BLaER1 treated with 17β-estradiol and CSF1 and Interleukin-3, amounts not matched to agents 10 nM and 100 nM (cell line): ENCODE measurements around the gene AGPAT1.
A peak's percentile ranks its signal among the peaks of the same experiment; 100 is the strongest.

Source experiments
- H3K27ac ChIP-seq, 11 experiments: shearing (Covaris generic); formaldehyde crosslinking; 2 replicates each; pipeline ENCODE4 v1.8.1; 2022
- H3K27me3 ChIP-seq, 11 experiments: shearing (Covaris generic); formaldehyde crosslinking; 2 replicates each; pipeline ENCODE4 v1.8.1; 2022
- H3K36me3 ChIP-seq, 11 experiments: shearing (Covaris generic); formaldehyde crosslinking; 2 replicates each; pipeline ENCODE4 v1.8.1; 2022
- H3K4me1 ChIP-seq, 10 experiments: shearing (Covaris generic); formaldehyde crosslinking; 2 replicates each; pipeline ENCODE4 v1.8.1; 2022
- H3K4me2 ChIP-seq, 11 experiments: shearing (Covaris generic); formaldehyde crosslinking; 2 replicates each; pipeline ENCODE4 v1.8.1; 2022
- H3K4me3 ChIP-seq, 10 experiments: shearing (Covaris generic); formaldehyde crosslinking; 2 replicates each; pipeline ENCODE4 v1.8.1; 2022
- H3K9ac ChIP-seq, 11 experiments: shearing (Covaris generic); formaldehyde crosslinking; 2 replicates each; pipeline ENCODE4 v1.8.1; 2022
- H3K9me3 ChIP-seq, 11 experiments: shearing (Covaris generic); formaldehyde crosslinking; replicated peaks in 1 of 11; 2 replicates each; pipeline ENCODE4 v1.8.1; 2022
- H4K20me1 ChIP-seq, 11 experiments: shearing (Covaris generic); formaldehyde crosslinking; 2 replicates each; pipeline ENCODE4 v1.8.1; 2022
- Cebpa-rat ChIP-seq, 11 experiments: shearing (Covaris generic); IDR thresholded peaks; 2 replicates each; pipeline ENCODE4 v1.8.1; 2022

The AGPAT1 gene

DNA sequence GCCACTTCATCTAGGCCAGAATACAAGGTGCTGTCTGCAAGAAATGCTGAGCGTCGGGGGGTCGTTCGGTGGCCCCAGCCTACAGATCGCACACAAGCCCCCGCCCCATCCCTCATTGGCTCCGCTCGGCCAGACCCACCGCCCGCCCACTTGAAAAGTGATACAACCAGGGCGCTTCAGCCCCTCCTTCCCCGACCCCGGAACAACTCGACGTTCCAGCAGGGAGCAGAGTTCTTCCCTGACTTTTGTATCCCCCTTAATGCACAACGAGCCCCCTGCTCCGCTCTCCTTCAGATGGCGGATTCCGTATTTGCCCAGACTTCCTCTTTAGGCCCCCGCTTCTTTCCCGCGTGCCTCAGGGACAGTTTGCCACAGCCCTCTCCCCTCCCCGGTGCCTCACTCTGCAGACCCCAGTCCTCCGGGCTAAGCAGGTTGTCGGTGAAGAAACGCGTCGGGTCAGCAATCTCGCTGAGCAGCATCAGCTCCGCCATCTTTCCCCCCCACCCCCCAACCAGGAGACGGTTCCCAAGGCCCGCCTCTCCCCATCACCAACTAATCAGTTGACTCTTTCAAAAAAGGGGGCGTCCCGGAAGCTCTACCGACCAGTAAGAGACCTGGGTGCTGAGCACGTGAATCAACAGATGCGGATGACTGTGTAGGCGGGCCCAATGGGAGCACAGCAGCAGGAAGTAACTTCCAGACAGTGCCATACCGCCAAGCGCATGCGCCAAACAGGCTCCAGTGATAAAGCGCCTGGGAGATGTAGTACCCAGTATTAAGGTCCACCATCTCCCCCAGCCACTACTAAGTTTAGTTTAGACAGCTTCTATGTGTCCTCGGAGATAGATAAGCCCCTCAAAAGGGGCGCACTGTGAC is 47.9 kb downstream of the AGPAT1 start, which contains the start of gene ATF6B:
TSS of gene ATF6B (minus strand) at position 530 of the 876 bp plus-strand sequence. CDS start at position 491, 39 bp downstream.
- H3K36me3 ChIP-seq: peaks cover 34 to 41% (median 39%) of the 10 kb centered on the region in 11 experiments
- H3K4me3 ChIP-seq: peak within 1 kb of the TSS; percentile 80 to 99 (median 96)
- TF ChIP-seq Cebpa-rat (IDR thresholded peaks at IDR 0.05): no peak
- peak within 1 kb of the TSS; percentile 82 to 93 (median 91) for H3K27ac ChIP-seq
- H3K9ac ChIP-seq: peak within 1 kb of the TSS; percentile 89 to 96 (median 92)
- peaks cover 0 to 15% (median 5%) of the 10 kb centered on the region in 11 experiments; a peak in 10 of 22 replicates for H4K20me1 ChIP-seq
- peaks cover 34 to 49% (median 39%) of the 10 kb centered on the region in 10 experiments for H3K4me1 ChIP-seq
- H3K4me2 ChIP-seq: peak within 1 kb of the TSS; percentile 91 to 99 (median 97)
- no peaks in the 10 kb centered on the region for H3K9me3 ChIP-seq
- no peaks in the 10 kb centered on the region for H3K27me3 ChIP-seq

DNA sequence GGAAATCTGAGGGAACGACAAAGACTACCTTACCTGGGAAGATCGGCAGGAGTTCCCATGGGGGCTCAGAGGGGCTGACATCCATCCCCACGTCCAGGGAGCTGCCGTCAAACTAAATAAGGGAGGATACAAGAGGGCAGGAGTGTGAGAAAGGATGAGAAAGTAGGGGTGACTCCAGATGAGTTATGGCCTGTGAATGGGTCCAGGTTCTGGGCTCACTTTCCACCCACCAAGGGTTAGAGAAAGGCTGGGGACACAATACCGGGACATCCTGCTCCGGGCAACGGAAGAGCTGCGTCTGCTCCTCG is 48.5 kb downstream of the AGPAT1 start:
- TF ChIP-seq Cebpa-rat (IDR thresholded peaks at IDR 0.05): no peak
- H3K9ac ChIP-seq: peak overlapping the region; percentile 89 to 96 (median 92)
- peak overlapping the region; percentile 91 to 99 (median 97) for H3K4me2 ChIP-seq
- H3K27me3 ChIP-seq: no peaks in the 10 kb centered on the region
- H3K9me3 ChIP-seq: no peaks in the 10 kb centered on the region
- H4K20me1 ChIP-seq: peaks cover 0 to 20% (median 9%) of the 10 kb centered on the region in 11 experiments; a peak in 10 of 22 replicates
- peaks cover 40 to 47% (median 45%) of the 10 kb centered on the region in 11 experiments for H3K36me3 ChIP-seq
- H3K4me3 ChIP-seq: peak overlapping the region; percentile 80 to 99 (median 96)
- peaks cover 34 to 51% (median 39%) of the 10 kb centered on the region in 10 experiments for H3K4me1 ChIP-seq
- peak overlapping the region; percentile 82 to 93 (median 91) for H3K27ac ChIP-seq

DNA sequence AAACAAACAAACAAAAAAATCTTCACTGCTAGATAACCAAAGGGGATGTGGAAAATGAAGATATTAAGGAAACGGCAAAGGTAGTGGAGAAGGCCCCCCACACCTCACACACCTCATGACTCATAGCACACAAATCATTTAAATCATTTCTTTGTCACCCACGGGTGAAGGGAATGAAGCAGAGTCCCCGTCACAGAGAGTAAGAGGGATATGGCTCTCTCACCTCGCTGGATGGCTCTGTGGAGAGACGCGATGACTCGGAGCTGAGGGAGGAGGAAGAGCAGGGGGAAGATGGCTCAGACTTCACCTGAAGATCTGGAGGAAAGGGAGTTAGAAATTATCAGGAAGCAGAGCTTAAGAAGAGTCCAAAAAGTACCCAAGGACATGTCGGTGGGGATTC is 49.0 kb downstream of the AGPAT1 start:
- Histone ChIP-seq H3K4me3 (peak overlapping the region; percentile 80 to 99 (median 96)), H4K20me1 (peaks cover 0 to 24% (median 9%) of the 10 kb centered on the region in 11 experiments; a peak in 10 of 22 replicates), H3K9me3 (no peaks in the 10 kb centered on the region), H3K27me3 (no peaks in the 10 kb centered on the region), H3K4me1 (peaks cover 34 to 51% (median 39%) of the 10 kb centered on the region in 10 experiments), H3K27ac (peak overlapping the region in 10 of 11 experiments; percentile 83 to 93 (median 92); a peak in 14 of 22 replicates), H3K36me3 (peaks cover 45 to 52% (median 49%) of the 10 kb centered on the region in 11 experiments), H3K9ac (peak overlapping the region; percentile 89 to 96 (median 92)), H3K4me2 (peak overlapping the region; percentile 91 to 99 (median 97))
- no peak for TF ChIP-seq Cebpa-rat (IDR thresholded peaks at IDR 0.05)

DNA sequence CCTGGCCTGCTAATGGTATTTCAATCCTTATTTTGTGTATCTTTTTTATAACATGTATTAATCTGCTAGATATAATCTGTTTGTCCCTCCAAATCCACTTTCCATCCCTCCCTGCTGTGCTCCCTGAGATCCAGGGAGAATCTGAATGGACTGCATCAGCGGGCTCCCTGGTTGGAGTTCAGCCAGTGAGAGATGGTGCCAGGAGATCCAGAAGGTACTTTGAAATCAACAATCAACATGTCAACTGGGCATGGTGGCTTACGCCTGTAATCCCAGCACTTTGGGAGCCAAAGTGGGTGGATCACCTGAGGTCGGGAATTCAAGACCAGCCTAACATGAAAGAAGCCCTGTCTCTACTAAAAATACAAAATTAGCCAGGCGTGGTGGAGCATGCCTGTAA is 52.2 kb downstream of the AGPAT1 start:
- H3K4me2 ChIP-seq: no peak overlapping the region
- H3K4me3 ChIP-seq: no peak overlapping the region
- H3K27ac ChIP-seq: no peak overlapping the region
- no peaks in the 10 kb centered on the region for H3K27me3 ChIP-seq
- H3K9me3 ChIP-seq: no peaks in the 10 kb centered on the region
- H3K9ac ChIP-seq: 0 out of 22 replicates have a peak overlapping the region, but pooled peaks of 2 of the 11 experiments have one; percentile 6 to 21
- no peak for TF ChIP-seq Cebpa-rat (IDR thresholded peaks at IDR 0.05)
- H4K20me1 ChIP-seq: peaks cover 0 to 38% (median 11%) of the 10 kb centered on the region in 11 experiments; a peak in 12 of 22 replicates
- H3K4me1 ChIP-seq: peaks cover 22 to 49% (median 24%) of the 10 kb centered on the region in 10 experiments
- peaks cover 71 to 84% (median 79%) of the 10 kb centered on the region in 11 experiments for H3K36me3 ChIP-seq

DNA sequence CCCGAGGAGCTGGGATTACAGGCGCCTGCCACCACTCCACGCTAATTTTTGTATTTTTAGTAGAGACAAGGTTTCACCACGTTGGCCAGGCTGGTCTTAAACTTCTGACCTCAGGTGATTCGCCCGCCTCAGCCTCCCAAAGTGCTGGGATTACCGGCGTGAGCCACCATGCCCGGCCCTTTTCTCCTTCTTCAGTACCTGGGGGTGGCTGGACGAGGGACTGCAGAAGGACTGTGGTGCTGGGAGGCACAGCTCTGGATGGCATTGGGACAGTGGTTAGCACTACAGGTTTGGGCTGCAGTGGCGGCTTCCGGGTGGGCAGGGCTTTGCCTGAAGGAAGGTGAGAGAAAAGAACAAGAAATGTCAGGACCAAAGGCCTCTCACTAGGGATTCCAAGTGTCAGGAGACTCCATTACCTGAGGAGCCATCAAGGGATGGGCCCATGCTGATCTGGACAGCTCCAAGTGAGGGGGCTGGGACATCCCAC is 55.3 kb downstream of the AGPAT1 start:
- no peak overlapping the region for H3K4me2 ChIP-seq
- no peak overlapping the region for H3K4me3 ChIP-seq
- H3K27me3 ChIP-seq: no peaks in the 10 kb centered on the region
- TF ChIP-seq Cebpa-rat (IDR thresholded peaks at IDR 0.05): no peak
- no peak overlapping the region for H3K9ac ChIP-seq
- H3K27ac ChIP-seq: no peak overlapping the region
- peaks cover 94 to 100% (median 97%) of the 10 kb centered on the region in 11 experiments for H3K36me3 ChIP-seq
- peaks cover 0 to 28% (median 7%) of the 10 kb centered on the region in 10 experiments; a peak in 11 of 20 replicates for H3K4me1 ChIP-seq
- peaks cover 5 to 69% (median 25%) of the 10 kb centered on the region in 11 experiments; a peak in 13 of 22 replicates for H4K20me1 ChIP-seq
- no peaks in the 10 kb centered on the region for H3K9me3 ChIP-seq

DNA sequence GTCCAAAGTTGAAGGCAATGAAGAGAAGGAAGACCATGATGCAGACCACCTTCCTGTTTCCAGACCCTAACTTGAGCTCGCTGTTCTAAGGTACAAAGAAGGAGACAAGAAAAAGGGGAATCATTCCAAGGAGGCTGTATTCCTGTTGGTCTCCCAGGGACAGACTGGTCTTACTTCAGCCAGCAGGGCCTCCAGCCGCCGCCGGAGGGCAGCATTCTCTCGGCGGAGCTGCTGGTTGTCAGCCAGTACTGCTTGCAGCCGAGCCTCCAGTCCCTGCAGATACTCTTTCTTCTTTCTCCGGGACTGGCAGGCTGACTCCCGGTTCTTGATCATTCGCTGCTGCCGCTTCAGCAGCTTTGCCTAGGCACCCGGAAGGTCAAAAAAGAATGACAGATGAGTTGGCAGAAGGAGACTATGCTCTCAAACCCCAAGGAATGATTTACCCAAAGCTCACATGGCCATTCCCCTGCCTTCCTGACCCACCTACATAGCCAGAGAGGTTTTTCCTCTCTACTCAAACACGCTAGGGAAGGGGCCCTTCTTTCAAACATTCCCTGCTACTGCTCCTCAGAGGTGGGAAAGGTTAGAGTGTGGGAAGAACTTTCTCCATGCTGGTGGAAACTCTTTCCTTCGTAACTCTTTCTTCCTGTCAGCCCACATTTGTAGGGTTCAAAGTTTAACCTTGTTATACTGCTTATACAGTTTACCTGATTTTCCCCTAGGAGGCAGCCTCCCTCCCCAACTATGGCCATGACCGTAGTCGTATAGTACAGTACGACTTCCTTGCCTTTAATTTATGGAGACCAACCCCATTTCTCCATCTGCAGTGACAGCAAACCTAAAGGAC is 56.9 kb downstream of the AGPAT1 start:
- Histone ChIP-seq H3K4me1 (peaks cover 0 to 27% (median 5%) of the 10 kb centered on the region in 10 experiments; a peak in 8 of 20 replicates), H3K9me3 (no peaks in the 10 kb centered on the region), H3K4me3 (no peak overlapping the region), H3K27me3 (no peaks in the 10 kb centered on the region), H3K36me3 (peaks cover 87 to 99% (median 94%) of the 10 kb centered on the region in 11 experiments), H3K4me2 (peak overlapping the region in 3 of 11 experiments; percentile 2 to 35 (median 3); a peak in 2 of 22 replicates), H3K9ac (peak overlapping the region in 1 of 11 experiments; percentile 9; a peak in 1 of 22 replicates), H4K20me1 (peaks cover 5 to 72% (median 25%) of the 10 kb centered on the region in 11 experiments; a peak in 13 of 22 replicates), H3K27ac (no peak overlapping the region)
- TF ChIP-seq Cebpa-rat (IDR thresholded peaks at IDR 0.05): no peak
